Measurements from ENCODE around the gene MAN1A2. TPM values are rescaled to one million over a fixed set of nuclear protein-coding genes. Genes with fewer than 3 reads are reported as not detected.
"Not testable (repeated sequence)": the region's sequence is repeated elsewhere in the genome, so short reads cannot be mapped to it uniquely, and the experiment has no call there.

The MAN1A2 gene
- total and polyA plus RNA-seq, 8 donors: 3.5 to 83.2 (median 17.0) TPM

GRCh38 chr1:117342397-117342796 is 24.9 kb upstream of the MAN1A2 start:
- Histone ChIP-seq H3K4me3 (no peak overlapping the region), H3K27ac (no peak overlapping the region), H3K27me3 (no peaks in the 10 kb centered on the region), H3K9me3 (no peaks in the 10 kb centered on the region), H3K4me1 (peaks cover 0 to 6% (median 0%) of the 10 kb centered on the region in 4 donors), H3K36me3 (no peaks in the 10 kb centered on the region)
- DNase-seq: no peak
- intact Hi-C loops (cut with DNase I; ENCODE audit: low total_unique reads): no loop called here
- WGBS, 5 donors: 82 to 88% (median 84%) methylated on average over 2 of the region's 2 CpGs
- TF ChIP-seq, protein P1, sequence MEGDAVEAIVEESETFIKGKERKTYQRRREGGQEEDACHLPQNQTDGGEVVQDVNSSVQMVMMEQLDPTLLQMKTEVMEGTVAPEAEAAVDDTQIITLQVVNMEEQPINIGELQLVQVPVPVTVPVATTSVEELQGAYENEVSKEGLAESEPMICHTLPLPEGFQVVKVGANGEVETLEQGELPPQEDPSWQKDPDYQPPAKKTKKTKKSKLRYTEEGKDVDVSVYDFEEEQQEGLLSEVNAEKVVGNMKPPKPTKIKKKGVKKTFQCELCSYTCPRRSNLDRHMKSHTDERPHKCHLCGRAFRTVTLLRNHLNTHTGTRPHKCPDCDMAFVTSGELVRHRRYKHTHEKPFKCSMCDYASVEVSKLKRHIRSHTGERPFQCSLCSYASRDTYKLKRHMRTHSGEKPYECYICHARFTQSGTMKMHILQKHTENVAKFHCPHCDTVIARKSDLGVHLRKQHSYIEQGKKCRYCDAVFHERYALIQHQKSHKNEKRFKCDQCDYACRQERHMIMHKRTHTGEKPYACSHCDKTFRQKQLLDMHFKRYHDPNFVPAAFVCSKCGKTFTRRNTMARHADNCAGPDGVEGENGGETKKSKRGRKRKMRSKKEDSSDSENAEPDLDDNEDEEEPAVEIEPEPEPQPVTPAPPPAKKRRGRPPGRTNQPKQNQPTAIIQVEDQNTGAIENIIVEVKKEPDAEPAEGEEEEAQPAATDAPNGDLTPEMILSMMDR (IDR thresholded peaks at IDR 0.05): no peak
- TF ChIP-seq POLR2AphosphoS5 (IDR thresholded peaks at IDR 0.05) (no peak), EP300 (IDR thresholded peaks at IDR 0.05) (no peak), POLR2A (IDR thresholded peaks at IDR 0.05) (no peak)

DNA sequence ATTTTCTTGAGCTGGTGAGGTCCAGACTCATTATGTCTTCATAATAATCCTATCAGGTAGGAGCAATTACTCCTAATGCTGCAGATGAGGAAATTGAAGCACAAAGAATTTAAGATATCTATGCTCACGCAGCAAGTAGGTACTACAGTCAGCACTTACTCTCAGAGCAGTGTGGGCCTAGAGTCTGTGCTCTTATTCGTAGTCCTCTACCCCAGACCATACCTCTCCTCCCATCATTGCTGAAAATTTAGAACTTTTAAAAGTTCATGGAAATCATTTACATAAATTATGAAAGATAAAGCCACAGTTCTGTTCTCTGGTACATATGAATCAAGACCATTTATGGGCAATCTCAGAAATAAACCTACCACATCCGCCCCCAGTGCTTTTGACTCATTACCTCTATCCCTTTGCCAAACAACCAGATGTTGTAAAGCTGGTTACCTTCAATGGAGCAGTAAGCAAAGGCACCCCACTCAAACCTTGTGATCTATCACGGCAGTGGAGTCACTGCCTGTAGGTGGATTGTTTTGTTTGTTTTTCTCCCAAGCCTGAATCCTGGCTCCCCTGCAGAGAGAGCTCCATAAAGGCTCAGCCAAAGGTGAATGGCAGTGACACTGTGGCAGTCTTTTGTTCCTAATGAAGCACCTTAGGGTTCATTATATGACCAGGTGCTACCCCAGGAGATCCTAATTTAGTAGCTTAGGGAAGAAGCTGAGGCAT is 20.9 kb upstream of the MAN1A2 start:
- H3K4me3 ChIP-seq: no peak overlapping the region
- 65 to 73% (median 72%) methylated on average over 4 of the region's 4 CpGs for WGBS, 5 donors
- no peaks in the 10 kb centered on the region for H3K4me1 ChIP-seq
- no peaks in the 10 kb centered on the region for H3K36me3 ChIP-seq
- no peak overlapping the region for H3K27ac ChIP-seq
- TF ChIP-seq, protein P1 (IDR thresholded peaks at IDR 0.05): no peak
- TF ChIP-seq EP300 (IDR thresholded peaks at IDR 0.05) (no peak), POLR2A (IDR thresholded peaks at IDR 0.05) (no peak), POLR2AphosphoS5 (IDR thresholded peaks at IDR 0.05) (no peak)
- H3K9me3 ChIP-seq: no peaks in the 10 kb centered on the region
- no peak for DNase-seq
- H3K27me3 ChIP-seq: no peaks in the 10 kb centered on the region
- intact Hi-C loops (cut with DNase I; ENCODE audit: low total_unique reads): no loop called here

DNA sequence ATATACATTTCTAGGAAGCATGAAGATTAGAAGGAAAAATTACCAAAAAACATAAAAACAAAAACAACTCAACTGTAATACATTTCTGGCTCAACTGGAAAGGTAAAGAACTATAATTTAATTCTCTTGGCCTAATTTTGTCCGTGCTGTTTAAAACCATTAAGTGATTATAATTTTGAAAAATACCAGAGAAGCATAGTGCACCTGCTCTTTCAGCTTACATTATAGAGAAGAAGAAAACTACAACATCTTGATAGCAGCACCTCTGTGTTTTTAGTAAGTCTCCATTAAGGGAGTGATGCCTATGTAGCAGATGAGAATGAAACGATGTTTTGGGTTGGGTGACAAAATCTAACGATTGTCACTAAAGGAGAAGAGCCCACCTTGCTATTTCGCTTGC is 19.3 kb upstream of the MAN1A2 start:
- TF ChIP-seq, protein P1 (IDR thresholded peaks at IDR 0.05): no peak
- TF ChIP-seq EP300 (IDR thresholded peaks at IDR 0.05) (no peak), POLR2AphosphoS5 (IDR thresholded peaks at IDR 0.05) (no peak), POLR2A (IDR thresholded peaks at IDR 0.05) (no peak)
- Histone ChIP-seq H3K36me3 (no peaks in the 10 kb centered on the region), H3K27ac (no peak overlapping the region), H3K27me3 (no peaks in the 10 kb centered on the region), H3K4me1 (no peaks in the 10 kb centered on the region), H3K4me3 (no peak overlapping the region), H3K9me3 (no peaks in the 10 kb centered on the region)
- DNase-seq: no peak
- intact Hi-C loops (cut with DNase I; ENCODE audit: low total_unique reads): no loop called here
- 83 to 91% (median 88%) methylated on average over 4 of the region's 4 CpGs for WGBS, 5 donors

- H3K36me3 ChIP-seq; H3K27ac ChIP-seq; H3K4me3 ChIP-seq; DNase-seq; intact Hi-C loops (cut with DNase I; ENCODE audit: low total_unique reads); H3K4me1 ChIP-seq; H3K9me3 ChIP-seq; H3K27me3 ChIP-seq: not testable (repeated sequence)
- WGBS, 5 donors: 95 to 100% (median 98%) methylated on average over 2 of the region's 3 CpGs; no CpG with 5 or more reads in 1 of the 5 donors
These were observed 14.6 kb upstream of the MAN1A2 start for GRCh38 chr1:117352695-117353094.

- WGBS, 5 donors: 71 to 83% (median 73%) methylated on average over 18 to 24 of the region's 24 CpGs
- DNase-seq; H3K36me3 ChIP-seq; H3K9me3 ChIP-seq; intact Hi-C loops (cut with DNase I; ENCODE audit: low total_unique reads); H3K4me3 ChIP-seq; H3K27me3 ChIP-seq; H3K27ac ChIP-seq; H3K4me1 ChIP-seq: not testable (repeated sequence)
These were observed 9.2 kb upstream of the MAN1A2 start for GRCh38 chr1:117357833-117358603.

GRCh38 chr1:117358604-117358887 is 8.7 kb upstream of the MAN1A2 start:
- H3K27ac ChIP-seq; intact Hi-C loops (cut with DNase I; ENCODE audit: low total_unique reads); H3K4me3 ChIP-seq; H3K9me3 ChIP-seq; H3K36me3 ChIP-seq; DNase-seq; H3K27me3 ChIP-seq; H3K4me1 ChIP-seq: not testable (repeated sequence)
- 79 to 95% (median 85%) methylated on average over 7 to 8 of the region's 8 CpGs for WGBS, 5 donors
